Caco-2 (cell line): ENCODE measurements around the gene KCNIP4. TPM values are rescaled to one million over a fixed set of nuclear protein-coding genes. Genes with fewer than 3 reads are reported as not detected.

Experiments
- BruUV-seq: library from RNA; stranded (reverse); fragments of 400-500 nt; replicated peaks from 2 replicates; lab custom pipeline; 2021; lab: Mats Ljungman, UMichigan
- CTCF ChIA-PET: fragments of 300-600 bp; sonication (Branson Sonifier 250); formaldehyde crosslinking; loops from one replicate; lab custom pipeline; 2022; ENCODE audit warnings: antibody characterized with exemption; lab: Charles Lee
- POLR2A ChIA-PET: fragments of 300-600 bp; sonication (Branson Sonifier 250); formaldehyde crosslinking; loops from one replicate; lab custom pipeline; 2022; ENCODE audit warnings: antibody characterized with exemption; lab: Charles Lee
- DNase-seq, 2 experiments: peaks; one replicate each; pipeline versions ENCODE4 v3.0.0 to v3.0.0-alpha.2; 2020 to 2022
- H3K27me3 ChIP-seq: replicated peaks from 2 replicates; pipeline ENCODE4 v1.6.0; 2011; ENCODE audit warnings: low read length; ENCODE audit not compliant: control insufficient read depth, insufficient read depth
- H3K36me3 ChIP-seq: 2 replicates; pipeline ENCODE4 v1.5.1; 2011; ENCODE audit warnings: low read length; ENCODE audit not compliant: control insufficient read depth, insufficient read depth
- H3K4me1 ChIP-seq: fragments of 250-450 bp; sonication (Bioruptor Pico); 2 replicates; pipeline ENCODE4 v1.5.1; 2020; ENCODE audit warnings: mild to moderate bottlenecking
- H3K4me3 ChIP-seq: 2 replicates; pipeline ENCODE4 v1.5.1; 2011; ENCODE audit warnings: low read depth, mild to moderate bottlenecking, control low read depth, low read length
- H3K9me3 ChIP-seq: fragments of 250-450 bp; sonication (Bioruptor Pico); 2 replicates; pipeline ENCODE4 v1.5.1; 2020; ENCODE audit warnings: mild to moderate bottlenecking, moderate library complexity
- H3K27ac Mint-ChIP-seq: one replicate; pipeline ENCODE4 v1.8.0; 2022; ENCODE audit warnings: mixed read lengths; ENCODE audit not compliant: unreplicated experiment
- H3K27me3 Mint-ChIP-seq: one replicate; pipeline ENCODE4 v1.8.0; 2022; ENCODE audit warnings: mixed read lengths; ENCODE audit not compliant: insufficient read depth, unreplicated experiment
- H3K36me3 Mint-ChIP-seq: one replicate; pipeline ENCODE4 v1.8.0; 2022; ENCODE audit warnings: mild to moderate bottlenecking, mixed read lengths; ENCODE audit not compliant: insufficient read depth, unreplicated experiment
- H3K4me1 Mint-ChIP-seq: one replicate; pipeline ENCODE4 v1.8.0; 2022; ENCODE audit warnings: low read depth, mixed read lengths; ENCODE audit not compliant: unreplicated experiment
- H3K4me3 Mint-ChIP-seq: one replicate; pipeline ENCODE4 v1.8.0; 2022; ENCODE audit warnings: mild to moderate bottlenecking, moderate library complexity, mixed read lengths; ENCODE audit not compliant: unreplicated experiment
- H3K9me3 Mint-ChIP-seq: one replicate; pipeline ENCODE4 v1.8.0; 2022; ENCODE audit warnings: mixed read lengths; ENCODE audit not compliant: unreplicated experiment
- CTCF ChIP-seq, 2 experiments: fragments of 200-600 bp in 1 of 2; IDR thresholded peaks; 1 replicate in 1 of 2; 2 replicates in 1 of 2; pipeline versions ENCODE4 v1.5.1 to v1.8.0; 2011 to 2022; ENCODE audit warnings: antibody characterized with exemption in 1 of 2, control low read depth in 1 of 2, inconsistent platforms in 1 of 2, low read depth in 1 of 2, low read length in 1 of 2, mild to moderate bottlenecking in 1 of 2, moderate library complexity in 1 of 2; ENCODE audit not compliant: insufficient read depth in 1 of 2, severe bottlenecking in 1 of 2, unreplicated experiment in 1 of 2
- intact Hi-C: fragments of 100-400 bp; cut with micrococcal nuclease; formaldehyde crosslinking; loops from one replicate; pipeline ENCODE4 v1.10.0; 2022; ENCODE audit not compliant: unreplicated experiment
- total RNA-seq: library from RNA; stranded (reverse); gene quantifications from 2 replicates; pipeline ENCODE4 v1.2.3, GENCODE V29; 2022

KCNIP4 gene
- total RNA-seq, 1 experiment from 2014 or later, result not detected

GRCh38 chr4:21858971-21859370 is 89.6 kb downstream of the KCNIP4 start:
- no TSS peak for BruUV-seq
- no peak overlapping the region for H3K27ac Mint-ChIP-seq

GRCh38 chr4:21856754-21857153 is 91.8 kb downstream of the KCNIP4 start:
- H3K9me3 ChIP-seq, result no peaks in the 10 kb centered on the region
- Mint-ChIP-seq H3K4me1 (no peaks in the 10 kb centered on the region), H3K4me3 (no peak overlapping the region), H3K36me3 (no peaks in the 10 kb centered on the region), H3K27me3 (no peaks in the 10 kb centered on the region), H3K27ac (no peak overlapping the region), H3K9me3 (peaks cover 18% of the 10 kb centered on the region)
- no peaks in the 10 kb centered on the region for H3K4me1 ChIP-seq
- no peaks in the 10 kb centered on the region for H3K36me3 ChIP-seq
- ChIA-PET POLR2A (no interaction called here), CTCF (interaction anchor here (0.5 kb wide), 1 partner anchor 319 kb away, joined by 3 read pairs; no protein-coding TSS in a partner anchor)
- BruUV-seq, result no TSS peak
- H3K4me3 ChIP-seq, result no peak overlapping the region
- DNase-seq, result no peak
- no peaks in the 10 kb centered on the region for H3K27me3 ChIP-seq
- intact Hi-C loops, result no loop called here
- TF ChIP-seq CTCF (IDR thresholded peaks at IDR 0.05; ENCODE audit: insufficient read depth in 1 of 2, low read depth in 1 of 2, low read length in 1 of 2, severe bottlenecking in 1 of 2, unreplicated experiment in 1 of 2), result no peak

More at GRCh38 chr4:21858971-21859370, 89.6 kb downstream of the KCNIP4 start:
- POLR2A ChIA-PET, result no interaction called here
- Mint-ChIP-seq H3K4me3 (no peak overlapping the region), H3K36me3 (no peaks in the 10 kb centered on the region), H3K9me3 (peaks cover 18% of the 10 kb centered on the region), H3K4me1 (no peaks in the 10 kb centered on the region), H3K27me3 (no peaks in the 10 kb centered on the region)
- Histone ChIP-seq H3K27me3 (no peaks in the 10 kb centered on the region), H3K4me3 (no peak overlapping the region), H3K36me3 (no peaks in the 10 kb centered on the region), H3K9me3 (no peaks in the 10 kb centered on the region), H3K4me1 (no peaks in the 10 kb centered on the region)
- CTCF ChIA-PET, result no interaction called here
- intact Hi-C loops, result no loop called here
- no peak for DNase-seq
- no peak for TF ChIP-seq CTCF (IDR thresholded peaks at IDR 0.05; ENCODE audit: insufficient read depth in 1 of 2, low read depth in 1 of 2, low read length in 1 of 2, severe bottlenecking in 1 of 2, unreplicated experiment in 1 of 2)

GRCh38 chr4:21856301-21856700 is 92.3 kb downstream of the KCNIP4 start:
- BruUV-seq, result no TSS peak

More at GRCh38 chr4:21856301-21856700, 92.3 kb downstream of the KCNIP4 start:
- DNase-seq, result no peak
- H3K4me3 ChIP-seq, result no peak overlapping the region
- H3K36me3 ChIP-seq, result no peaks in the 10 kb centered on the region
- no peak for TF ChIP-seq CTCF (IDR thresholded peaks at IDR 0.05; ENCODE audit: insufficient read depth in 1 of 2, low read depth in 1 of 2, low read length in 1 of 2, severe bottlenecking in 1 of 2, unreplicated experiment in 1 of 2)
- ChIA-PET POLR2A (no interaction called here), CTCF (interaction anchor here (0.5 kb wide), 1 partner anchor 319 kb away, joined by 3 read pairs; no protein-coding TSS in a partner anchor)
- H3K36me3 Mint-ChIP-seq, result no peaks in the 10 kb centered on the region
- no peaks in the 10 kb centered on the region for H3K4me1 ChIP-seq
- H3K27me3 Mint-ChIP-seq, result no peaks in the 10 kb centered on the region
- intact Hi-C loops, result no loop called here
- H3K4me1 Mint-ChIP-seq, result no peaks in the 10 kb centered on the region
- H3K4me3 Mint-ChIP-seq, result no peak overlapping the region
- no peak overlapping the region for H3K27ac Mint-ChIP-seq
- no peaks in the 10 kb centered on the region for H3K27me3 ChIP-seq
- H3K9me3 ChIP-seq, result no peaks in the 10 kb centered on the region
- peaks cover 18% of the 10 kb centered on the region for H3K9me3 Mint-ChIP-seq
